ENCODE results near the gene AGRN. TPM values are rescaled to one million over a fixed set of nuclear protein-coding genes. Genes with fewer than 3 reads are reported as not detected.

AGRN gene
- total RNA-seq, 1 experiment from 2014 or later: 175 TPM

DNA sequence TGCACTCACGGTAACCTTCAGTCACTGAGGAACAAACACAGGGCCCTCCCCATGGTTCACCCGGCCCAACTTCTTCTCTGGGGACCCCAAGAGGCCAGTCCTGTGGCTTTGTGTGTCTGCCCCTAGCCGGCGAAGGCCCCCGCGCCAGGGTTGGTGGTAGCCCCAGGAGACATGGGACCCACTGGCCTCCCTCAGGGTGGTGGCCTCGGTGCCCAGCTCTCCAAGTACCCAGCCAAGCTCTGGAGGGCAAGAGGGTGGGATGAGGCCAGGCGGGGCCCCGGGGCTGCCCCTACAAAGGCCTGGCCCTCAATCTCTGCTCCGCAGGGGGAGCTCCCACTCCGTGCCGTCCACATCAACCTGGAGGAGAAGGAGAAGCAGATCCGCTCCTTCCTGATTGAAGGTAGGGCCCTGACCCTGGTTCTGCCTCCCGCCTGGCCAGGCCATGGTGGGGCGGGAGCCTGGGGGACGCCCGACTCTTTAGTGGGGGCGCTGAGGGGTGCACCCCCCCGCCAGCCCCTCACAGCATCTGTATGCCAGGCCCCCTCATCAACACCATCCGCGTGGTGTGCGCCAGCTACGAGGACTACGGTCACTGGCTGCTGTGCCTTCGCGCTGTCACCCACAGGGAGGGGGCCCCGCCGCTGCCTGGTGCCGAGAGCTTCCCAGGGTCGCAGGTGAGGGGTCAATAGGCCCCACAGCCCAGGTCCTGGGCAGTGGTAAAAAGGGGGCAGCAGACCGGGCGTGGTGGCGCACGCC, 48.0 kb upstream of the AGRN start:
- Histone ChIP-seq H3K23me2 (ENCODE audit: insufficient read length, low read depth, low read length, poor library complexity, severe bottlenecking) (peaks cover 2% of the 10 kb centered on the region), H2BK120ac (ENCODE audit: low read depth, low read length, poor library complexity, severe bottlenecking) (no peak overlapping the region), H3K79me2 (ENCODE audit: insufficient read depth, low read length) (no peaks in the 10 kb centered on the region), H2AFZ (ENCODE audit: low read length) (no peak overlapping the region), H4K8ac (replicated peaks; ENCODE audit: insufficient read length, low read depth, low read length) (no peak overlapping the region), H2BK15ac (ENCODE audit: low read depth, low read length) (no peak overlapping the region), H2BK20ac (ENCODE audit: low read depth, low read length, poor library complexity, severe bottlenecking) (no peak overlapping the region), H3K79me1 (ENCODE audit: insufficient read depth, low read depth, low read length, poor library complexity, severe bottlenecking) (no peaks in the 10 kb centered on the region), H2AK5ac (ENCODE audit: insufficient read length, low read length) (no peak overlapping the region), H3K9me3 (ENCODE audit: control insufficient read depth, low read depth, low read length) (no peaks in the 10 kb centered on the region), H4K5ac (ENCODE audit: insufficient read length, low read depth, low read length) (no peak overlapping the region), H4K91ac (ENCODE audit: insufficient read length, low read depth, low read length) (no peak overlapping the region), H3K4ac (ENCODE audit: low read depth, low read length) (no peak overlapping the region), H3K27me3 (ENCODE audit: insufficient read depth, low read length) (peaks cover 11% of the 10 kb centered on the region; the same call in 1 of the 2 replicates), H3K9ac (ENCODE audit: extremely low read depth, insufficient read length, low read length) (no peak overlapping the region), H3K4me1 (ENCODE audit: insufficient read depth, low read length) (no peaks in the 10 kb centered on the region), H3T11ph (ENCODE audit: low read length) (no peak overlapping the region), H3K56ac (ENCODE audit: insufficient read length, low read depth, low read length) (no peak overlapping the region), H3K14ac (ENCODE audit: insufficient read depth, low read length) (no peak overlapping the region; the same call in 1 of the 2 replicates), H3K18ac (ENCODE audit: insufficient read length, low read depth, low read length) (no peak overlapping the region), H2BK5ac (ENCODE audit: insufficient read length, low read length) (no peak overlapping the region), H3K4me2 (ENCODE audit: insufficient read depth, insufficient read length, low read length) (no peak overlapping the region), H3K27ac (ENCODE audit: insufficient read length, low read depth, low read length) (no peak overlapping the region), H3K23ac (ENCODE audit: insufficient read length, low read depth, low read length) (no peak overlapping the region), H4K20me1 (ENCODE audit: control insufficient read depth, insufficient read depth, insufficient read length) (no peaks in the 10 kb centered on the region), H2BK12ac (ENCODE audit: insufficient read length, low read depth, low read length) (no peak overlapping the region)
- TF ChIP-seq, protein P1, sequence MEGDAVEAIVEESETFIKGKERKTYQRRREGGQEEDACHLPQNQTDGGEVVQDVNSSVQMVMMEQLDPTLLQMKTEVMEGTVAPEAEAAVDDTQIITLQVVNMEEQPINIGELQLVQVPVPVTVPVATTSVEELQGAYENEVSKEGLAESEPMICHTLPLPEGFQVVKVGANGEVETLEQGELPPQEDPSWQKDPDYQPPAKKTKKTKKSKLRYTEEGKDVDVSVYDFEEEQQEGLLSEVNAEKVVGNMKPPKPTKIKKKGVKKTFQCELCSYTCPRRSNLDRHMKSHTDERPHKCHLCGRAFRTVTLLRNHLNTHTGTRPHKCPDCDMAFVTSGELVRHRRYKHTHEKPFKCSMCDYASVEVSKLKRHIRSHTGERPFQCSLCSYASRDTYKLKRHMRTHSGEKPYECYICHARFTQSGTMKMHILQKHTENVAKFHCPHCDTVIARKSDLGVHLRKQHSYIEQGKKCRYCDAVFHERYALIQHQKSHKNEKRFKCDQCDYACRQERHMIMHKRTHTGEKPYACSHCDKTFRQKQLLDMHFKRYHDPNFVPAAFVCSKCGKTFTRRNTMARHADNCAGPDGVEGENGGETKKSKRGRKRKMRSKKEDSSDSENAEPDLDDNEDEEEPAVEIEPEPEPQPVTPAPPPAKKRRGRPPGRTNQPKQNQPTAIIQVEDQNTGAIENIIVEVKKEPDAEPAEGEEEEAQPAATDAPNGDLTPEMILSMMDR (conservative IDR thresholded peaks at IDR 0.05): no peak
- peaks cover 3 to 4% of the 10 kb centered on the region in 2 experiments; a peak in 3 of 5 replicates for H3K9me3 Mint-ChIP-seq
- H3K4me3 Mint-ChIP-seq: no peak overlapping the region
- H3K4me1 Mint-ChIP-seq: peaks cover 5 to 7% of the 10 kb centered on the region in 2 experiments; a peak in 3 of 4 replicates
- H3K27me3 Mint-ChIP-seq (ENCODE audit: low read depth): peaks cover 66% of the 10 kb centered on the region
- H3K27ac Mint-ChIP-seq: no peak overlapping the region
- no peak for DNase-seq
- no peaks in the 10 kb centered on the region for H3K36me3 Mint-ChIP-seq (ENCODE audit: insufficient read depth in 1 of 3, low read depth in 3 of 3)
- no CpG with 5 or more reads among the region's 34 CpGs for WGBS (ENCODE audit: extremely low coverage, insufficient read length, low lambda C conversion rate)

Measured in H9 (cell line).